Keratinocyte (primary cell): Measurements from ENCODE around the gene TPCN1. TPM values are rescaled to one million over a fixed set of nuclear protein-coding genes. Genes with fewer than 3 reads are reported as not detected.

ENCODE experiments used
- DNase-seq: peaks from one replicate; pipeline ENCODE4 v3.0.0-alpha.2; 2011; ENCODE audit warnings: low read depth, missing footprints, low spot score
- FAIRE-seq: peaks from 2 replicates; lab custom pipeline; 2011; peaks lifted over from hg19 to GRCh38; lab: Jason Lieb, UNC
- H2AFZ ChIP-seq: 2 replicates; pipeline ENCODE4 v1.6.0; 2012; ENCODE audit warnings: low read length, control low read depth, inconsistent platforms; ENCODE audit not compliant: control insufficient read depth
- H3K27ac ChIP-seq: 2 replicates; pipeline ENCODE4 v1.5.1; 2011; ENCODE audit warnings: low read length; ENCODE audit not compliant: control insufficient read depth, insufficient read depth
- H3K27me3 ChIP-seq: 3 replicates; pipeline ENCODE4 v1.6.0; 2011; ENCODE audit warnings: low read length; ENCODE audit not compliant: control insufficient read depth, insufficient read depth; ENCODE audit errors: extremely low read depth
- H3K36me3 ChIP-seq, 2 experiments: 2 replicates in 1 of 2; 3 replicates in 1 of 2; pipeline ENCODE4 v1.5.1; 2011; ENCODE audit warnings: low read length in 2 of 2, mild to moderate bottlenecking in 1 of 2; ENCODE audit not compliant: control insufficient read depth in 2 of 2, insufficient read depth in 2 of 2; ENCODE audit errors: extremely low read depth in 1 of 2
- H3K4me1 ChIP-seq: 3 replicates; pipeline ENCODE4 v1.5.1; 2011; ENCODE audit warnings: low read length; ENCODE audit not compliant: control insufficient read depth, insufficient read depth; ENCODE audit errors: extremely low read depth
- H3K4me2 ChIP-seq: 3 replicates; pipeline ENCODE4 v1.6.0; 2011; ENCODE audit warnings: low read depth, low read length; ENCODE audit not compliant: control insufficient read depth, insufficient read depth; ENCODE audit errors: extremely low read depth
- H3K4me3 ChIP-seq, 3 experiments: fragments of 200-600 bp in 1 of 3; sonication (generic) in 1 of 3; 2 replicates in 2 of 3; 3 replicates in 1 of 3; pipeline ENCODE4 v1.5.1; 2011 to 2016; ENCODE audit warnings: low read length in 3 of 3, mild to moderate bottlenecking in 3 of 3, control low read depth in 2 of 3, inconsistent platforms in 1 of 3, low read depth in 1 of 3, mixed read lengths in 1 of 3, mixed run types in 1 of 3, moderate library complexity in 1 of 3; ENCODE audit not compliant: control insufficient read depth in 2 of 3, insufficient read depth in 2 of 3; ENCODE audit errors: extremely low read depth in 1 of 3
- H3K79me2 ChIP-seq: 2 replicates; pipeline ENCODE4 v1.6.0; 2012; ENCODE audit warnings: low read length; ENCODE audit not compliant: control insufficient read depth, insufficient read depth
- H3K9ac ChIP-seq: 3 replicates; pipeline ENCODE4 v1.6.0; 2011; ENCODE audit warnings: low read length; ENCODE audit not compliant: control insufficient read depth, insufficient read depth; ENCODE audit errors: extremely low read depth
- H3K9me1 ChIP-seq: 3 replicates; pipeline ENCODE4 v1.6.0; 2011; ENCODE audit warnings: low read length; ENCODE audit not compliant: control insufficient read depth, insufficient read depth; ENCODE audit errors: extremely low read depth
- H3K9me3 ChIP-seq: 2 replicates; pipeline ENCODE4 v1.5.1; 2012; ENCODE audit warnings: low read depth, low read length; ENCODE audit not compliant: control insufficient read depth
- H4K20me1 ChIP-seq: 3 replicates; pipeline ENCODE4 v1.6.0; 2011; ENCODE audit warnings: low read length; ENCODE audit not compliant: control insufficient read depth, insufficient read depth; ENCODE audit errors: extremely low read depth
- CTCF ChIP-seq, 3 experiments: IDR thresholded peaks in 1 of 3; conservative IDR thresholded peaks in 1 of 3; optimal IDR thresholded peaks in 1 of 3; 2 replicates in 2 of 3; 3 replicates in 1 of 3; pipeline versions ENCODE3 to v1.5.1; 2011; ENCODE audit warnings: low read length in 3 of 3, mild to moderate bottlenecking in 3 of 3, moderate library complexity in 2 of 3, control low read depth in 1 of 3, inconsistent platforms in 1 of 3; ENCODE audit not compliant: insufficient read depth in 2 of 3; ENCODE audit errors: extremely low read depth in 1 of 3
- EZH2 ChIP-seq: IDR thresholded peaks from one replicate; pipeline ENCODE4 v1.6.1; 2012; ENCODE audit warnings: inconsistent platforms, mild to moderate bottlenecking, low read length, moderate library complexity
- dilution Hi-C: fragments of 300-500 bp; cut with MboI; formaldehyde crosslinking; loops from one replicate; pipeline ENCODE4 v1.7.0; 2020; ENCODE audit warnings: low sequenced_read_pairs; ENCODE audit not compliant: extremely low pct_ligation_motif_present
- polyA plus RNA-seq, 5 experiments: library from polyadenylated mRNA; depleted of rRNA in 3 of 5; stranded (reverse) in 3 of 5; stranded (forward) in 1 of 5; unstranded in 1 of 5; fragments of >200 nt; gene quantifications; 1 replicate in 1 of 5; 2 replicates in 3 of 5; 3 replicates in 1 of 5; pipeline versions ENCODE4 v1.2.1 to v1.2.3, GENCODE V29; 2011 to 2012; ENCODE audit warnings: missing spikeins in 2 of 5, low read depth in 1 of 5, low replicate concordance in 1 of 5

Gene TPCN1
- polyA plus RNA-seq, 1 donor (not counting 4 experiments of a cell fraction or from before 2014, with no cell fraction given), result 6.8 TPM

- Histone ChIP-seq H3K9me1 (no peaks in the 10 kb centered on the region), H3K4me3 (peak overlapping the region; percentile 77 to 91 (median 87)), H3K4me2 (peak overlapping the region; percentile 96), H3K9me3 (no peaks in the 10 kb centered on the region), H3K27me3 (no peaks in the 10 kb centered on the region), H3K9ac (peak overlapping the region; percentile 98), H4K20me1 (no peaks in the 10 kb centered on the region), H3K36me3 (peaks cover 2 to 15% of the 10 kb centered on the region in 2 experiments), H3K79me2 (peaks cover 46% of the 10 kb centered on the region), H3K4me1 (peaks cover 14% of the 10 kb centered on the region), H3K27ac (peak overlapping the region; percentile 95), H2AFZ (peak overlapping the region; percentile 89)
- TF ChIP-seq EZH2 (no peak), CTCF (optimal IDR thresholded peaks at IDR 0.05 in 1 of 3, IDR thresholded peaks at IDR 0.05 in 1 of 3, conservative IDR thresholded peaks at IDR 0.05 in 1 of 3; ENCODE audit: extremely low read depth in 1 of 3, insufficient read depth in 2 of 3, low read length in 3 of 3) (no peak)
- FAIRE-seq (no peak), DNase-seq (no peak)
- dilution Hi-C loops, result no loop called here
Observed at GRCh38 chr12:113186033-113186365, 35.3 kb upstream of the TPCN1 start.

- H3K79me2 ChIP-seq, result peaks cover 40% of the 10 kb centered on the region
- peak overlapping the region; percentile 96 for H3K4me2 ChIP-seq
- H3K4me3 ChIP-seq, result peak overlapping the region in 1 of 3 experiments; percentile 77
- no peak overlapping the region for H3K27ac ChIP-seq
- TF ChIP-seq CTCF (optimal IDR thresholded peaks at IDR 0.05 in 1 of 3, IDR thresholded peaks at IDR 0.05 in 1 of 3, conservative IDR thresholded peaks at IDR 0.05 in 1 of 3; ENCODE audit: extremely low read depth in 1 of 3, insufficient read depth in 2 of 3, low read length in 3 of 3) (no peak), EZH2 (no peak)
- no peak for DNase-seq
- H3K9ac ChIP-seq, result peak overlapping the region; percentile 98
- H3K27me3 ChIP-seq, result no peaks in the 10 kb centered on the region
- peaks cover 14% of the 10 kb centered on the region for H3K4me1 ChIP-seq
- no peaks in the 10 kb centered on the region for H4K20me1 ChIP-seq
- no peak overlapping the region for H2AFZ ChIP-seq
- no peaks in the 10 kb centered on the region for H3K9me1 ChIP-seq
- dilution Hi-C loops, result no loop called here
- FAIRE-seq, result no peak
- peaks cover 3 to 13% of the 10 kb centered on the region in 2 experiments for H3K36me3 ChIP-seq
- H3K9me3 ChIP-seq, result no peaks in the 10 kb centered on the region
Observed at GRCh38 chr12:113186666-113187325, 34.5 kb upstream of the TPCN1 start.
